ENCODE measurements around the gene TCP1. TPM values are rescaled to one million over a fixed set of nuclear protein-coding genes. Genes with fewer than 3 reads are reported as not detected.
"Not testable (repeated sequence)": the region's sequence is repeated elsewhere in the genome, so short reads cannot be mapped to it uniquely, and the experiment has no call there.

TCP1 gene
- total and polyA plus RNA-seq, 2 experiments from 2014 or later = 130 to 164 TPM

DNA sequence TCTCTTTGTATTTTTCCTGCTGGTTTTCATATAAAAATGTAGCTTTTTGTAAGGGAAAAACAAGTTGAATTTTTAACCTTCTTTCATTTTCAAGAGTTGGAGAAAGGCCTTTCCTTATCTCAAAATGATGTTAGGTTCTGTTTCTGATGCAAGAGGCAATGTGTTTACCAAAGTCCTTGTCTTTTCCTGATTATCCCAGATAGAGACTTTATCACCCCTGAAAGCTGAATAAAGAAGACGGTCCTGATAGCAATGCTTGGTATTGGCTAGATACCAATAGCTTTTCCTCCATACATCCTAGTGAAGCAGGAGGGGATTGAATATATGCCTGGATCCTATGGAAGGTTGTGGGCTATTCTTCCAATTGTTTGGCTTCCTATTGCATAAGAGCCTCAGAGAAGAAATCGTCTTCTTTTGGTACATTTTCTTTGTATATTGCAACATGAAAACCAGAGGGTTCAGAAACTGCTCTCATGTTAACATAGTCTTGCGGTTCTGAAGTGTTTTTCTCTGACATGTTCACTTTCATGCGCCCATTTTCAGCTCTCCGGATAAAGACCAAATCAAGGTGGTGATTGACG, 16.1 kb upstream of the TCP1 start:
- peak in 1 of 2 donors; percentile 58 for DNase-seq (ENCODE audit: low read depth in 1 of 2, low spot score in 1 of 2)
- no peak overlapping the region for H3K27ac ChIP-seq
- H3K27me3 ChIP-seq = no peaks in the 10 kb centered on the region
- H3K9me3 ChIP-seq (ENCODE audit: low read depth) = no peaks in the 10 kb centered on the region
- TF ChIP-seq, protein P1, sequence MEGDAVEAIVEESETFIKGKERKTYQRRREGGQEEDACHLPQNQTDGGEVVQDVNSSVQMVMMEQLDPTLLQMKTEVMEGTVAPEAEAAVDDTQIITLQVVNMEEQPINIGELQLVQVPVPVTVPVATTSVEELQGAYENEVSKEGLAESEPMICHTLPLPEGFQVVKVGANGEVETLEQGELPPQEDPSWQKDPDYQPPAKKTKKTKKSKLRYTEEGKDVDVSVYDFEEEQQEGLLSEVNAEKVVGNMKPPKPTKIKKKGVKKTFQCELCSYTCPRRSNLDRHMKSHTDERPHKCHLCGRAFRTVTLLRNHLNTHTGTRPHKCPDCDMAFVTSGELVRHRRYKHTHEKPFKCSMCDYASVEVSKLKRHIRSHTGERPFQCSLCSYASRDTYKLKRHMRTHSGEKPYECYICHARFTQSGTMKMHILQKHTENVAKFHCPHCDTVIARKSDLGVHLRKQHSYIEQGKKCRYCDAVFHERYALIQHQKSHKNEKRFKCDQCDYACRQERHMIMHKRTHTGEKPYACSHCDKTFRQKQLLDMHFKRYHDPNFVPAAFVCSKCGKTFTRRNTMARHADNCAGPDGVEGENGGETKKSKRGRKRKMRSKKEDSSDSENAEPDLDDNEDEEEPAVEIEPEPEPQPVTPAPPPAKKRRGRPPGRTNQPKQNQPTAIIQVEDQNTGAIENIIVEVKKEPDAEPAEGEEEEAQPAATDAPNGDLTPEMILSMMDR (IDR thresholded peaks at IDR 0.05; ENCODE audit: low read depth, low read length) = no peak
- H3K36me3 ChIP-seq = no peaks in the 10 kb centered on the region
- H3K4me3 ChIP-seq = no peak overlapping the region
- H3K4me1 ChIP-seq (ENCODE audit: low read depth) = no peaks in the 10 kb centered on the region

GRCh38 chr6:159804504-159804903, 15.1 kb upstream of the TCP1 start:
- H3K4me1 ChIP-seq (ENCODE audit: low read depth) = no peaks in the 10 kb centered on the region
- no peaks in the 10 kb centered on the region for H3K27me3 ChIP-seq
- TF ChIP-seq, protein P1 (IDR thresholded peaks at IDR 0.05; ENCODE audit: low read depth, low read length) = no peak
- H3K27ac ChIP-seq = no peak overlapping the region
- H3K36me3 ChIP-seq = no peaks in the 10 kb centered on the region
- no peak overlapping the region for H3K4me3 ChIP-seq
- no peak for DNase-seq (ENCODE audit: low read depth in 1 of 2, low spot score in 1 of 2)
- no peaks in the 10 kb centered on the region for H3K9me3 ChIP-seq (ENCODE audit: low read depth)

- H3K4me1 ChIP-seq (ENCODE audit: low read depth) = no peaks in the 10 kb centered on the region
- H3K27ac ChIP-seq = no peak overlapping the region
- H3K27me3 ChIP-seq = no peaks in the 10 kb centered on the region
- peaks cover 18% of the 10 kb centered on the region for H3K36me3 ChIP-seq
- TF ChIP-seq, protein P1 (IDR thresholded peaks at IDR 0.05; ENCODE audit: low read depth, low read length) = no peak
- H3K4me3 ChIP-seq = no peak overlapping the region
- H3K9me3 ChIP-seq (ENCODE audit: low read depth) = no peaks in the 10 kb centered on the region
- DNase-seq (ENCODE audit: low read depth in 1 of 2, low spot score in 1 of 2) = peak in 1 of 2 donors; percentile 44
These were observed 12.5 kb upstream of the TCP1 start for GRCh38 chr6:159801935-159802334.

DNA sequence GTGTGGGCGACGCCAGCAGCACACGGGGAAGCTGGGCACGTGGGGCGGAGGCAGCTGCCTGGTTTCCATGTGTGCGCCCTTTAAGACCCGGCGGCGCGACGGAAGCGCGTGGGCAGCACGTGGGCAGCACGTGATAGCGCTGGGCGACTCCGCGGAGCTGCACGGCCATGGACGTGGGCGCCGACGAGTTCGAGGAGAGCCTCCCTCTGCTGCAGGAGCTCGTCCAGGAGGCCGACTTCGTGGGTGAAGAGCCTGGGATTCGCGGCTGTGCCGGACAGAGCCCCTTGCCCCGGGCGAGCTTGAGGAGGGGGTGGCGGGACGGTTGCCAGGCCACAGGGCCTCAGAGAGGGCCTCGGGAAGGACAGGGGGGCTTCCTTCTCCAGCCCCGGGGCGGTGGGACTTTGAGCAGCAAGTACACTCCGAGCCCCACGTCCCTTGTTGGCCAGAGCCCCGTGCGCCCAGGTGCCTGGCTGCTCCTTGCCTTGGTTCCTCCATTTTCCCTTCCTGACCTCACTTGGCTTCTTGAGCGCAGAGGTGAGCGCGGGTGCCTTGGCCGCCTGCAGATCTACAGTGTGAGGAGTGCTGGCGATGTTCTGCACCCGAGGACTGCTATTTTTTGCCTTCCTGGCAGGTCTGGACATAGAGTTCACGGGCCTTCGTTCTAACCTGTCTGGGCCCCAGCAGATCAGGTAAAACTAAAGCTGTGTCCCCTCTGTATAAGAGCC, 10.9 kb upstream of the TCP1 start, which contains the start of gene PNLDC1:
Gene PNLDC1, plus strand, starts transcription at position 136 of the 725 bp plus-strand sequence. Its CDS starts 32 bp downstream, at position 168.
- Histone ChIP-seq H3K27me3 (no peaks in the 10 kb centered on the region), H3K4me3 (no peak within 1 kb of the TSS), H3K27ac (no peak within 1 kb of the TSS), H3K36me3 (peaks cover 18% of the 10 kb centered on the region), H3K9me3 (ENCODE audit: low read depth) (no peaks in the 10 kb centered on the region), H3K4me1 (ENCODE audit: low read depth) (no peaks in the 10 kb centered on the region)
- TF ChIP-seq, protein P1 (IDR thresholded peaks at IDR 0.05; ENCODE audit: low read depth, low read length) = no peak
- DNase-seq (ENCODE audit: low read depth in 1 of 2, low spot score in 1 of 2) = no peak

GRCh38 chr6:159797554-159797953, 8.2 kb upstream of the TCP1 start:
- Histone ChIP-seq H3K27ac (no peak overlapping the region), H3K27me3 (no peaks in the 10 kb centered on the region), H3K4me1 (ENCODE audit: low read depth) (no peaks in the 10 kb centered on the region), H3K9me3 (ENCODE audit: low read depth) (no peaks in the 10 kb centered on the region), H3K4me3 (no peak overlapping the region), H3K36me3 (peaks cover 18% of the 10 kb centered on the region)
- TF ChIP-seq, protein P1 (IDR thresholded peaks at IDR 0.05; ENCODE audit: low read depth, low read length) = no peak
- DNase-seq (ENCODE audit: low read depth in 1 of 2, low spot score in 1 of 2) = no peak

GRCh38 chr6:159794976-159795375, 5.6 kb upstream of the TCP1 start:
- not testable (repeated sequence) for H3K4me1 ChIP-seq (ENCODE audit: low read depth)

More at GRCh38 chr6:159794976-159795375, 5.6 kb upstream of the TCP1 start:
- not testable (repeated sequence) for H3K27me3 ChIP-seq; H3K9me3 ChIP-seq (ENCODE audit: low read depth); DNase-seq (ENCODE audit: low read depth in 1 of 2, low spot score in 1 of 2); H3K4me3 ChIP-seq; H3K27ac ChIP-seq
- peaks cover 26% of the 10 kb centered on the region for H3K36me3 ChIP-seq

Data from cardiac muscle cell (in vitro differentiated cells and primary cell).